Osteocyte (in vitro differentiated cells): ENCODE data around the gene MYCL. TPM values are rescaled to one million over a fixed set of nuclear protein-coding genes. Genes with fewer than 3 reads are reported as not detected.

Source experiments
- DNase-seq: peaks from one replicate; pipeline ENCODE4 v3.0.0; 2021; ENCODE audit warnings: mixed read lengths; ENCODE audit not compliant: unreplicated experiment; ENCODE audit errors: extremely low spot score
- H3K27ac Mint-ChIP-seq: one replicate; pipeline ENCODE4 v1.8.0; 2021; ENCODE audit warnings: mild to moderate bottlenecking, mixed read lengths; ENCODE audit not compliant: unreplicated experiment
- H3K27me3 Mint-ChIP-seq: one replicate; pipeline ENCODE4 v1.8.0; 2021; ENCODE audit warnings: mixed read lengths; ENCODE audit not compliant: unreplicated experiment
- H3K36me3 Mint-ChIP-seq: one replicate; pipeline ENCODE4 v1.8.0; 2021; ENCODE audit warnings: mixed read lengths; ENCODE audit not compliant: unreplicated experiment
- H3K4me1 Mint-ChIP-seq: one replicate; pipeline ENCODE4 v1.8.0; 2021; ENCODE audit warnings: mixed read lengths; ENCODE audit not compliant: unreplicated experiment
- H3K4me3 Mint-ChIP-seq: one replicate; pipeline ENCODE4 v1.8.0; 2021; ENCODE audit warnings: mild to moderate bottlenecking, moderate library complexity, mixed read lengths; ENCODE audit not compliant: unreplicated experiment
- H3K9me3 Mint-ChIP-seq: one replicate; pipeline ENCODE4 v1.8.0; 2021; ENCODE audit warnings: mixed read lengths; ENCODE audit not compliant: unreplicated experiment
- CTCF ChIP-seq: fragments of 200-600 bp; sonication (generic); IDR thresholded peaks from 2 replicates; pipeline ENCODE4 v1.5.0; 2021; ENCODE audit warnings: antibody characterized with exemption, mild to moderate bottlenecking, moderate library complexity
- total RNA-seq: library from RNA; stranded (reverse); gene quantifications from 2 replicates; pipeline ENCODE4 v1.2.1, GENCODE V29; 2021

The MYCL gene
- total RNA-seq, 1 donor from 2014 or later, result 0.21 TPM

GRCh38 chr1:39936724-39937491 is 35.2 kb upstream of the MYCL start:
- Mint-ChIP-seq H3K4me1 (no peaks in the 10 kb centered on the region), H3K27me3 (peaks cover 14% of the 10 kb centered on the region), H3K9me3 (no peaks in the 10 kb centered on the region), H3K4me3 (no peak overlapping the region), H3K36me3 (no peaks in the 10 kb centered on the region), H3K27ac (no peak overlapping the region)
- no peak for TF ChIP-seq CTCF
- DNase-seq, result no peak

- DNase-seq, result no peak
- no peaks in the 10 kb centered on the region for H3K36me3 Mint-ChIP-seq
- no peaks in the 10 kb centered on the region for H3K4me1 Mint-ChIP-seq
- TF ChIP-seq CTCF, result no peak
- H3K4me3 Mint-ChIP-seq, result no peak overlapping the region
- no peaks in the 10 kb centered on the region for H3K9me3 Mint-ChIP-seq
- H3K27ac Mint-ChIP-seq, result no peak overlapping the region
- H3K27me3 Mint-ChIP-seq, result peaks cover 19% of the 10 kb centered on the region
Observed at GRCh38 chr1:39933956-39934941, 32.5 kb upstream of the MYCL start.

GRCh38 chr1:39928809-39929587 is 27.3 kb upstream of the MYCL start:
- no peak for TF ChIP-seq CTCF
- H3K4me1 Mint-ChIP-seq, result no peaks in the 10 kb centered on the region
- peaks cover 18% of the 10 kb centered on the region for H3K27me3 Mint-ChIP-seq
- H3K4me3 Mint-ChIP-seq, result no peak overlapping the region
- H3K27ac Mint-ChIP-seq, result no peak overlapping the region
- no peaks in the 10 kb centered on the region for H3K36me3 Mint-ChIP-seq
- no peak for DNase-seq
- H3K9me3 Mint-ChIP-seq, result no peaks in the 10 kb centered on the region

GRCh38 chr1:39927538-39927937 is 25.8 kb upstream of the MYCL start:
- no peaks in the 10 kb centered on the region for H3K36me3 Mint-ChIP-seq
- peaks cover 20% of the 10 kb centered on the region for H3K27me3 Mint-ChIP-seq
- peaks cover under 1% of the 10 kb centered on the region for H3K4me1 Mint-ChIP-seq

More at GRCh38 chr1:39927538-39927937, 25.8 kb upstream of the MYCL start:
- DNase-seq, result no peak
- no peak overlapping the region for H3K4me3 Mint-ChIP-seq
- H3K27ac Mint-ChIP-seq, result no peak overlapping the region
- no peaks in the 10 kb centered on the region for H3K9me3 Mint-ChIP-seq
- TF ChIP-seq CTCF, result no peak
